Kidney capillary endothelial cell (primary cell): Measurements from ENCODE around the gene ZNRF3.

Source experiments
- DNase-seq: peaks from one replicate; pipeline ENCODE4 v3.0.0-alpha.2; 2018; ENCODE audit warnings: low spot score

The ZNRF3 gene

GRCh38 chr22:29011240-29012100, 128.1 kb downstream of the ZNRF3 start:
- no peak for DNase-seq

GRCh38 chr22:29012101-29012433, 128.7 kb downstream of the ZNRF3 start:
- no peak for DNase-seq

- DNase-seq, result no peak
Measured at GRCh38 chr22:29012952-29013351, 129.6 kb downstream of the ZNRF3 start.

GRCh38 chr22:29014293-29014692, 130.9 kb downstream of the ZNRF3 start:
- no peak for DNase-seq

- no peak for DNase-seq
Measured at GRCh38 chr22:29014773-29015172, 131.4 kb downstream of the ZNRF3 start.

- no peak for DNase-seq
Measured at GRCh38 chr22:29016067-29016938, 132.9 kb downstream of the ZNRF3 start.

- no peak for DNase-seq
Measured at GRCh38 chr22:29018293-29019189, 135.2 kb downstream of the ZNRF3 start.

- DNase-seq, result no peak
Measured at GRCh38 chr22:29022101-29022817, 138.9 kb downstream of the ZNRF3 start.

GRCh38 chr22:29023172-29023796, 139.9 kb downstream of the ZNRF3 start:
- no peak for DNase-seq

GRCh38 chr22:29026579-29026978, 143.2 kb downstream of the ZNRF3 start:
- DNase-seq, result no peak

GRCh38 chr22:29028468-29028867, 145.1 kb downstream of the ZNRF3 start:
- no peak for DNase-seq

- DNase-seq, result no peak
Measured at GRCh38 chr22:29029202-29030000, 146.0 kb downstream of the ZNRF3 start.

GRCh38 chr22:29030016-29030617, 146.7 kb downstream of the ZNRF3 start:
- DNase-seq, result peak; percentile 10

- peak; percentile 81 for DNase-seq
Measured at GRCh38 chr22:29030618-29031226, 147.3 kb downstream of the ZNRF3 start.

GRCh38 chr22:29031227-29032011, 148.0 kb downstream of the ZNRF3 start:
- peak; percentile 97 for DNase-seq

- DNase-seq, result no peak
Measured at GRCh38 chr22:29032014-29032475, 148.7 kb downstream of the ZNRF3 start.

GRCh38 chr22:29032584-29032983, 149.2 kb downstream of the ZNRF3 start:
- DNase-seq, result peak; percentile 53

GRCh38 chr22:29037340-29037932, 154.1 kb downstream of the ZNRF3 start:
- DNase-seq, result no peak
